ENCODE data around the gene ARIH2. TPM values are rescaled to one million over a fixed set of nuclear protein-coding genes. Genes with fewer than 3 reads are reported as not detected.
"Not testable (repeated sequence)": the region's sequence is repeated elsewhere in the genome, so short reads cannot be mapped to it uniquely, and the experiment has no call there.

The ARIH2 gene
- total RNA-seq = 164 TPM
- long read RNA-seq, full-length matches to known transcripts = 208 of 444 reads
- long read RNA-seq, partial matches to known transcripts = 70 of 444 reads
- long read RNA-seq, other reads (novel, unspliced or antisense) = 166 of 444 reads

GRCh38 chr3:48918388-48919214 is at the start of gene ARIH2:
Gene ARIH2 (plus strand): TSS chr3:48918842. CDS start chr3:48927559, 8,717 bp downstream.
- DNase-seq = peak; percentile 97
- intact Hi-C loops (cut with DNase I) = no loop called here
- ATAC-seq (ENCODE audit: poor library complexity) = peak; percentile 97

- intact Hi-C loops (cut with DNase I) = loop anchor here (10.0 kb wide), 1 partner anchor 87 kb away; no protein-coding TSS in a partner anchor
- DNase-seq (no peak), ATAC-seq (ENCODE audit: poor library complexity) (no peak)
These were observed 41.0 kb upstream of the ARIH2 start for GRCh38 chr3:48877671-48878070.

DNA sequence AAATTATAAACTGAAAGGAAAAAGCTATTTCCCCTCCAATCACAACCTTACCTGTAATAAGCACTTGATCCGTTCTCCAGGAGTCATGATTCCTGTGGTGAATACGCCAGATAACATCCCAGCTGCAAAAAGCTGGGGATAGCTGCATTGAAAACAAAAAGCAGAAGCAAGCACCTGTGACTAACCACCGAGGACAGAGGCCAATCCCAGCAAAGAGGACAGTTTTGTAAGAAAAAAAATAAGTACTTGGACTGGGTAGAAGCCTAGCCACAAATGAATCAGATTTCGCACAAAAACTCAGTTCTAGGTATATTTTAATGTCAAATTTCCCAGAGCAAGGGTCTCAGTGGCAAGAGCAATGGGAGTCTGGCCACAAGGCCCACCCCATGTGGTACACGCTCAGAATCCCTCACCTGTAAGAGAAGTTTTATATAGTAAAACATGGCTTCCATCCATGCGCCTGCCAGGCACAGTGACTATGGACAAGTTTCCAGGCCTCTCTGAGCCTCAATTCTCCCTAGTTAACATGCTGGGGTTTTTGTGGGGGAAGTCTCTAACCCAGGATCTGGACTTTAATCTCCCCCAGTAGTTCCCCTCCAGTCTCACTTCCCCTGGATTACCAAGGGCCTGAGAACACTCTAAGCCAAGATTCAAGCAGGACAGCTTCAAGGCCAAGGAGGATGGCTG is 39.2 kb upstream of the ARIH2 start:
- ATAC-seq (ENCODE audit: poor library complexity) (no peak), DNase-seq (no peak)
- intact Hi-C loops (cut with DNase I) = loop anchor here (10.0 kb wide), 1 partner anchor 85 kb away; no protein-coding TSS in a partner anchor

DNA sequence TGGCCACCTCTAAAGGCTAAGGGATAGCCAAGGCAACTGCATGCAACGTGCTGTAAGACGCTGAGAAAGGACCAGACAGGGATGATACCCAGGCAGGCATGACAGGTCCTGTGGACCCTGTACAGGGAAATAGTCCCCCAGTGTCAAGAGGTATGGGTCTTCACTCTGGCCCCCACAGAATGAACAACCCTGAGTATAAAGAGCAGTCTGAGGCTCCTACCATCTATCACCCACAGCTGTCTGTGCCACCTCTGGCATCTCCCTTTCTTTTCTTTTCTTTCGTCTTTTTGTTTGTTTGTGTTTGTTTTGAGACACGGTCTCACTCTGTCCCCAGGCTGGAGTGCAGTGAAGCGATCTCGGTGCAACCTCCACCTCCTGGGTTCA is 38.7 kb upstream of the ARIH2 start:
- ATAC-seq (ENCODE audit: poor library complexity) = no peak
- DNase-seq = no peak
- intact Hi-C loops (cut with DNase I) = loop anchor here (10.0 kb wide), 1 partner anchor 85 kb away; no protein-coding TSS in a partner anchor

GRCh38 chr3:48881006-48881405 is 37.6 kb upstream of the ARIH2 start:
- no peak for DNase-seq
- ATAC-seq (ENCODE audit: poor library complexity) = peak; percentile 68
- intact Hi-C loops (cut with DNase I) = no loop called here

GRCh38 chr3:48881652-48882114 is 37.0 kb upstream of the ARIH2 start:
- DNase-seq = no peak
- intact Hi-C loops (cut with DNase I) = no loop called here
- peak; percentile 75 for ATAC-seq (ENCODE audit: poor library complexity)

DNA sequence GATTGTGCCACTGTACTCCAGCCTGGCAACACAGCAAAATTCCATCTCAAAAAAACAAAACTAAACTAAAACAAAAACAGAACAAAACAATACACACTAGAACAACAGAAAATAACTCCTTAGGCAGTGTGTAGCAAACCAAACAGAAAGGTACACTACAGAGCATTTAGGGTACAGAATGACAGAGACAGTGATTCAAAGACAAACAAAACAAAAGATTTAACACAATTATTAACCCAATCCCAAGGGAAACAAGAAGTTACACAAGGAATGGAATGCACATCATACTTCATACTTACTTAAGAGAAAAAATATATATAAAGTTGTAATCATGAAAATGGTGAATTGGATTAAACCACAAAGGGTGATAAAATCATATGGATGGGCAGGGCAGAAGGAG is 32.9 kb upstream of the ARIH2 start:
- DNase-seq (no peak), ATAC-seq (ENCODE audit: poor library complexity) (no peak)
- intact Hi-C loops (cut with DNase I) = no loop called here

GRCh38 chr3:48891606-48892005 is 27.0 kb upstream of the ARIH2 start:
- ATAC-seq (ENCODE audit: poor library complexity) (no peak), DNase-seq (no peak)
- intact Hi-C loops (cut with DNase I) = no loop called here

GRCh38 chr3:48894516-48894915 is 24.1 kb upstream of the ARIH2 start:
- intact Hi-C loops (cut with DNase I) = no loop called here
- no peak for ATAC-seq (ENCODE audit: poor library complexity)
- DNase-seq = no peak

DNA sequence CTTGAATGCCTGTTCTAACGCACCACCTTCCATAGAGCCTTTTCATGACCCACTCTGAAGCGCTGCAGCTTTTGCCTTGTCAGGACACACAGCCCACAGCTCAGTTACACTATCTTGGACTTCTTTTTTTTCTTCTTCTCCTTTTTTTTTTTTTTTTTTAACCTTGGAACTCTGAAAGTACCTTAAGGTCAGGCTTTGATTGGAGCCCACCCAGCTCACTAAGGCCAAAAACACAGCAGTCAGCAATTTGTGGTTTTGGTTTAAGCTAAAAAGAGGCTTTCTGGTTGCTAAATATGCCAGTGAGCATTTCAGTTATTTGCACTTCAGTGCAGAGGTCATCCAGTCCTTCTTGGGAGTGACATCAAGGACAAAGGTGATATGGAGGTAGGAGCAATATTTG is 21.7 kb upstream of the ARIH2 start:
- DNase-seq (no peak), ATAC-seq (ENCODE audit: poor library complexity) (no peak)
- intact Hi-C loops (cut with DNase I) = no loop called here

- intact Hi-C loops (cut with DNase I) = no loop called here
- ATAC-seq (ENCODE audit: poor library complexity) (peak; percentile 6), DNase-seq (no peak)
These were observed 20.9 kb upstream of the ARIH2 start for GRCh38 chr3:48897460-48898376.

- intact Hi-C loops (cut with DNase I) = no loop called here
- DNase-seq (peak; percentile 96), ATAC-seq (ENCODE audit: poor library complexity) (peak; percentile 99)
These were observed 20.0 kb upstream of the ARIH2 start, which contains the start of gene SLC25A20 for GRCh38 chr3:48898383-48899234. Gene SLC25A20 (minus strand): TSS chr3:48898882. CDS start chr3:48898794, 88 bp downstream.

- DNase-seq (no peak), ATAC-seq (ENCODE audit: poor library complexity) (no peak)
- intact Hi-C loops (cut with DNase I) = no loop called here
These were observed 19.4 kb upstream of the ARIH2 start for GRCh38 chr3:48899273-48899672.

- intact Hi-C loops (cut with DNase I); ATAC-seq (ENCODE audit: poor library complexity); DNase-seq: not testable (repeated sequence)
These were observed 11.6 kb upstream of the ARIH2 start for GRCh38 chr3:48907026-48907425.

GRCh38 chr3:48915296-48915695 is 3.3 kb upstream of the ARIH2 start:
- no peak for ATAC-seq (ENCODE audit: poor library complexity)
- intact Hi-C loops (cut with DNase I) = no loop called here
- DNase-seq = no peak

- intact Hi-C loops (cut with DNase I) = no loop called here
- no peak for DNase-seq
These were observed 835 bp downstream of the ARIH2 start for GRCh38 chr3:48919215-48920138.

More at GRCh38 chr3:48919215-48920138, 835 bp downstream of the ARIH2 start:
- peak; percentile 48 for ATAC-seq (ENCODE audit: poor library complexity)
